Breast epithelium (tissue), 4 donors: ENCODE measurements around the gene LMX1B. TPM values are rescaled to one million over a fixed set of nuclear protein-coding genes. Genes with fewer than 3 reads are reported as not detected.

Experiments used
- DNase-seq, 2 donors: peaks; one replicate each; pipeline ENCODE4 v3.0.0-alpha.2; 2019; ENCODE audit warnings: low spot score in 2 of 2
- H3K27ac ChIP-seq, 2 donors: fragments of 200-600 bp; sonication (generic) in 1 of 2; one replicate each; pipeline ENCODE4 v1.5.1; 2016 to 2019; ENCODE audit warnings: mild to moderate bottlenecking in 1 of 2
- H3K27me3 ChIP-seq, 2 donors: fragments of 200-600 bp; sonication (generic) in 1 of 2; one replicate each; pipeline versions ENCODE4 v1.5.1 to v1.6.0; 2017 to 2019; ENCODE audit warnings: control low read depth in 1 of 2, mild to moderate bottlenecking in 1 of 2
- H3K36me3 ChIP-seq: fragments of 200-600 bp; one replicate; pipeline ENCODE4 v1.5.1; 2019
- H3K4me1 ChIP-seq, 2 donors: fragments of 200-600 bp; sonication (generic); one replicate each; pipeline ENCODE4 v1.5.1; 2016 to 2019; ENCODE audit warnings: control low read depth in 1 of 2
- H3K4me3 ChIP-seq, 3 donors: fragments of 200-600 bp; sonication (generic); 1 replicate in 2 of 3; 2 replicates in 1 of 3; pipeline ENCODE4 v1.5.1; 2016 to 2019; ENCODE audit warnings: mild to moderate bottlenecking in 3 of 3, moderate library complexity in 2 of 3
- H3K9me3 ChIP-seq, 2 donors: fragments of 200-600 bp; sonication (generic) in 1 of 2; one replicate each; pipeline ENCODE4 v1.5.1; 2016 to 2019; ENCODE audit warnings: control low read depth in 1 of 2
- CTCF ChIP-seq, 3 donors: fragments of 450-650 bp; IDR thresholded peaks; one replicate each; pipeline ENCODE4 v1.5.1; 2016 to 2017; ENCODE audit warnings: antibody characterized with exemption in 3 of 3, mild to moderate bottlenecking in 3 of 3, moderate library complexity in 3 of 3
- POLR2A ChIP-seq: fragments of 450-650 bp; IDR thresholded peaks from one replicate; pipeline ENCODE4 v1.6.1; 2016; ENCODE audit warnings: antibody characterized with exemption, mild to moderate bottlenecking, moderate library complexity
- POLR2AphosphoS5 ChIP-seq, 3 donors: sonication (generic); formaldehyde crosslinking; IDR thresholded peaks; one replicate each; pipeline ENCODE4 v1.6.1; 2017; ENCODE audit warnings: antibody characterized with exemption in 3 of 3
- intact Hi-C: fragments of 100-400 bp; cut with DNase I; formaldehyde crosslinking; loops from one replicate; pipeline ENCODE4 v1.15.1; 2023; ENCODE audit warnings: low total_unique reads
- total RNA-seq, 3 donors: library from RNA; depleted of rRNA; stranded (reverse); fragments of >200 nt; gene quantifications; one replicate each; pipeline ENCODE4 v1.1.0, GENCODE V29; 2016

LMX1B gene
- total RNA-seq, 3 donors from 2014 or later = 0.16 to 20.3 (median 9.2) TPM

GRCh38 chr9:126599047-126599650 lies 14.6 kb upstream of the LMX1B start:
- intact Hi-C loops = no loop called here
- H3K36me3 ChIP-seq = no peaks in the 10 kb centered on the region
- H3K27ac ChIP-seq = no peak overlapping the region
- no peaks in the 10 kb centered on the region for H3K27me3 ChIP-seq
- no peaks in the 10 kb centered on the region for H3K9me3 ChIP-seq
- no peak for DNase-seq
- no peak for TF ChIP-seq POLR2A
- TF ChIP-seq POLR2AphosphoS5 (IDR thresholded peaks at IDR 0.05) = no peak
- no peak for TF ChIP-seq CTCF (IDR thresholded peaks at IDR 0.05)
- H3K4me1 ChIP-seq = no peaks in the 10 kb centered on the region
- H3K4me3 ChIP-seq = no peak overlapping the region

GRCh38 chr9:126604059-126605055 lies 9.4 kb upstream of the LMX1B start:
- no peak for DNase-seq
- Histone ChIP-seq H3K9me3 (no peaks in the 10 kb centered on the region), H3K4me1 (no peaks in the 10 kb centered on the region), H3K4me3 (no peak overlapping the region), H3K27me3 (no peaks in the 10 kb centered on the region), H3K27ac (no peak overlapping the region), H3K36me3 (no peaks in the 10 kb centered on the region)
- TF ChIP-seq POLR2A = no peak
- no peak for TF ChIP-seq CTCF (IDR thresholded peaks at IDR 0.05)
- no peak for TF ChIP-seq POLR2AphosphoS5 (IDR thresholded peaks at IDR 0.05)
- intact Hi-C loops = no loop called here

GRCh38 chr9:126605792-126606482 lies 7.8 kb upstream of the LMX1B start:
- peak in 1 of 2 donors; percentile 81 for DNase-seq
- TF ChIP-seq CTCF (IDR thresholded peaks at IDR 0.05) = no peak
- peak in 1 of 3 donors; percentile 79 for TF ChIP-seq POLR2AphosphoS5 (IDR thresholded peaks at IDR 0.05)
- no peak for TF ChIP-seq POLR2A
- no peaks in the 10 kb centered on the region for H3K36me3 ChIP-seq

DNA sequence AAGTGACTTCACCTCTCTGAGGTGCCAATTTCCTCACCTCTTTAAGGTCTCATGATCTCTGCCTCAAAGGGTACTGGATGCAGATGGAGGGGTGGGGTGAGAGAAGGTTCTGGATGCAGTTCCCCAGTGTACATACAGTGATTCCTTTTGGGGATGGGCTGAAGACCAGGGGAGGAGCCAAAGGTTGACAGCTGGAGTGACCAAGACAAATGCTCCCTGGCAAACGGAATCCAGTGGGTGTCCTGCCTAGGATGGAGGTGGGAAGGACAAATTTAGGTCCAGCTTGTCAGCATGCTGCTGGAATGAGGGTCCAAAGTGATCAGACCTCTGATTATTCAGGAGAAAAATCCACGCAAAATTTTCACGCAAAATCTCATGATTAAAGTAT lies 7.3 kb upstream of the LMX1B start:
- H3K27ac ChIP-seq = peak overlapping the region; percentile 66 to 71
- TF ChIP-seq POLR2A (no peak), CTCF (IDR thresholded peaks at IDR 0.05) (no peak)
- intact Hi-C loops = no loop called here
- no peak for DNase-seq
- H3K9me3 ChIP-seq = no peaks in the 10 kb centered on the region
- H3K4me1 ChIP-seq = no peaks in the 10 kb centered on the region
- no peak overlapping the region for H3K4me3 ChIP-seq
- H3K36me3 ChIP-seq = no peaks in the 10 kb centered on the region
- H3K27me3 ChIP-seq = peaks cover 0 to 10% of the 10 kb centered on the region in 2 donors

More at GRCh38 chr9:126605792-126606482, 7.8 kb upstream of the LMX1B start:
- H3K4me3 ChIP-seq = no peak overlapping the region
- intact Hi-C loops = no loop called here
- H3K27ac ChIP-seq = peak overlapping the region; percentile 66 to 71
- H3K4me1 ChIP-seq = no peaks in the 10 kb centered on the region
- H3K9me3 ChIP-seq = no peaks in the 10 kb centered on the region
- H3K27me3 ChIP-seq = peaks cover 0 to 6% of the 10 kb centered on the region in 2 donors
